Bone marrow (tissue), 2 donors: ENCODE measurements around the gene GPR146.
"Not testable (repeated sequence)": the region's sequence is repeated elsewhere in the genome, so short reads cannot be mapped to it uniquely, and the experiment has no call there.

Experiments
- DNase-seq, 2 donors: peaks; one replicate each; lab custom pipeline; 2025; lab: John Stamatoyannopoulos, UW

GPR146 gene

DNA sequence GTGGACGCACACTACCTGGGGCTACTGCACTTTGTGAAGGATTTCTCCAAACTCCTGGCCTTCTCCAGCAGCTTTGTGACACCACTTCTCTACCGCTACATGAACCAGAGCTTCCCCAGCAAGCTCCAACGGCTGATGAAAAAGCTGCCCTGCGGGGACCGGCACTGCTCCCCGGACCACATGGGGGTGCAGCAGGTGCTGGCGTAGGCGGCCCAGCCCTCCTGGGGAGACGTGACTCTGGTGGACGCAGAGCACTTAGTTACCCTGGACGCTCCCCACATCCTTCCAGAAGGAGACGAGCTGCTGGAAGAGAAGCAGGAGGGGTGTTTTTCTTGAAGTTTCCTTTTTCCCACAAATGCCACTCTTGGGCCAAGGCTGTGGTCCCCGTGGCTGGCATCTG lies 14.0 kb downstream of the GPR146 start:
- no peak for DNase-seq

DNA sequence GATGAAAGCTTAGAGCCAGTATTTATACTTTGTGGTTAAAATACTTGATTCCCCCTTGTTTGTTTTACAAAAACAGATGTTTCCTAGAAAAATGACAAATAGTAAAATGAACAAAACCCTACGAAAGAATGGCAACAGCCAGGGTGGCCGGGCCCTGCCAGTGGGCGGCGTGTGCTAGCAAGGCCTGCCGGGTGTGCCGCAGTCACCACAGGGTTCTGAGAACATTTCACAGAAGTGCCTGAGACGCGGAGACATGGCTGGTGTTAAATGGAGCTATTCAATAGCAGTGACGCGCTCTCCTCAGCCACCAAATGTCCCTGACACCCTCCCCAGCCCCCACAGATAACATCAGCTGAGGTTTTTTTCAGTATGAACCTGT lies 14.5 kb downstream of the GPR146 start:
- DNase-seq: no peak

DNA sequence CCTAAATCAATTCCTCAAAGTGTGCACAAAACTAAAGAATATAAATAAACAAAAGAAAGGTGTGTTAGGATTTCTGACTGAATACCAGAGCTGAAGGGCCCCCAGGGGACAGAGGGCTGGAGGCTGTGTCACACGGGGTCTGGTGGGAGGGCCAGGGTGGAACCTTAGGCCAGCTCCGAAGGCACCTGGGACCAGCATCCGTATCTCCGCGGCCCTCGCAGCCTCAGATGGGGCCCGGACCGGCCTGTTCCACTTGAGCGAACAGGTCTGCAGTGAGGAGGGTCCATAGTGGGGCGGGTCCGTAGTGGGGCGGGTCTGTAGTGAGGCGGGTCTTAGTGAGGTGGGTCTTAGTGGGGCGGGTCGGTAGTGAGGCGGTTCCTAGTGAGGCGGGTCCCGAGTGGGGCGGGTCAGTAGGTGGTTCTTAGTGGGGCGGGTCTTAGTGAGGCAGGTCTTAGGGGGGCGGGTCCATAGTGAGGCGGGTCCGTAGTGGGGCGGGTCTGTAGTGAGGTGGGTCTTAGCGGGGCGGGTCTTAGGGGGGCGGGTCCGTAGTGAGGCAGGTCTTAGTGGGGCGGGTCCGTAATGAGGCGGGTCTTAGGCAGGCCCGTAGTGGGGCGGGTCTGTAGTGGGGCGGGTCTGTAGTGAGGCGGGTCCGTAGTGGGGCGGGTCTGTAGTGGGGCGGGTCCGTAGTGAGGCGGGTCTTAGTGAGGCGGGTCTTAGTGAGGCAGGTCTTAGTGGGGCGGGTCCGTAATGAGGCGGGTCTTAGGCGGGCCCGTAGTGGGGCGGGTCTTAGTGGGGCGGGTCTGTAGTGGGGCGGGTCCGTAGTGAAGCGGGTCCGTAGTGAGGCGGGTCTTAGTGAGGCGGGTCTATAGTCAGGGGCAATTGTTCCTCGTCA lies 15.1 kb downstream of the GPR146 start:
- DNase-seq: no peak

DNA sequence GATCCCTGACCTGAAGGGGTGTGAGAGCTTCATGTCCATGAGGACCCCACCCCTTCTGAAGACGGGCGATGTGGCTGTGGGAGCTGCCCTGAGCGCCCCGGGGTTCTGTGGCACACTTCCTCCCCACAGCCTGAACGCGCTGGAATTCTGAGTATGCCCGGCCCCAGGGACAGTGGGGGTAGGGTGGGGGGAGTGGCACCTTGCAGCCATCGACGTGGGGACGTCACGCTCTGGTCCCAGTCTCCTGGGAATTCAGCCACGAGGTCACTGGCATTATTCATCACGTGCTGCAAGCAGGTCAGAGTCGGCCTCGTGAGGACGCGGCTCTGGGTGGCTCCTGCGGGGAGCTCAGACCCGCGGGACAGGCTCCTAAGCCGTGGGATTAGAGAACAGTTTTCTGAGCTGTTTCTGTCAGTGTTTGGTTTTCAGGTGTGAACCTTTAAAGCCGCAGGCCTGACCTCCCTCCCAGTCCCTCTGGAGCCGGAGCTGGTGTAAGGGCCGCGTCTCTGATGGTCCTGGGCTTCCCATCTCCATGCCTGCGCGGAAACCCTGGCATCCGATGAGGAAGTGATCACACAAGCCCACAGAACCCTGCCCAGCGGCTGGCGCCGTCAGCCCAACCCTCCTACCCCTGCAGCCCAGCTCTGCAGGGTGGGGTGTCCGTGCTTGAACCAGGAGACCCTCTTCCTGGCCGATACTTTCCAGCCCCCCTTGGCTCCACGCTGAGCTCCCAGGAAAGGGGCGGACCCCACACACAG lies 16.1 kb downstream of the GPR146 start:
- DNase-seq: peak in 1 of 2 donors; percentile 12

DNA sequence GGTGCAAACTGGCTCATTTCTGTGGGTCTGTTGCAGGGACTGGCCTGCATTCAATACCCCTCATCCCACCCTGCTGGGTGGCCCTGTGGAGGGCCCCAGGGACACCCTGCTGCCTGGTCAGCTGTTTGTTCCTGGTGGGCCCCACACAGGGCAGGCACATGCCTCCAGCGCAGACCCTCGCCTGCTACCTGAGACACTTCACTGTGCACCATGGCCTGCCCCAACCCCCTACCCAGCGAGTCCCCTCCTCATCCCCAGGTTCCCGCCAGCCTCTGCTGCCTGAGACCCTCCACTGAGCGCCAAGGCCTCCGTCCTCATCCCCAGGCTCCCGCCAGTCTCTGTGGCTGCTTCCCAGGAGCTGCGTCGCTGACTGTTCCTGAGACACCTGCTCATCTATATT lies 16.8 kb downstream of the GPR146 start:
- no peak for DNase-seq

DNA sequence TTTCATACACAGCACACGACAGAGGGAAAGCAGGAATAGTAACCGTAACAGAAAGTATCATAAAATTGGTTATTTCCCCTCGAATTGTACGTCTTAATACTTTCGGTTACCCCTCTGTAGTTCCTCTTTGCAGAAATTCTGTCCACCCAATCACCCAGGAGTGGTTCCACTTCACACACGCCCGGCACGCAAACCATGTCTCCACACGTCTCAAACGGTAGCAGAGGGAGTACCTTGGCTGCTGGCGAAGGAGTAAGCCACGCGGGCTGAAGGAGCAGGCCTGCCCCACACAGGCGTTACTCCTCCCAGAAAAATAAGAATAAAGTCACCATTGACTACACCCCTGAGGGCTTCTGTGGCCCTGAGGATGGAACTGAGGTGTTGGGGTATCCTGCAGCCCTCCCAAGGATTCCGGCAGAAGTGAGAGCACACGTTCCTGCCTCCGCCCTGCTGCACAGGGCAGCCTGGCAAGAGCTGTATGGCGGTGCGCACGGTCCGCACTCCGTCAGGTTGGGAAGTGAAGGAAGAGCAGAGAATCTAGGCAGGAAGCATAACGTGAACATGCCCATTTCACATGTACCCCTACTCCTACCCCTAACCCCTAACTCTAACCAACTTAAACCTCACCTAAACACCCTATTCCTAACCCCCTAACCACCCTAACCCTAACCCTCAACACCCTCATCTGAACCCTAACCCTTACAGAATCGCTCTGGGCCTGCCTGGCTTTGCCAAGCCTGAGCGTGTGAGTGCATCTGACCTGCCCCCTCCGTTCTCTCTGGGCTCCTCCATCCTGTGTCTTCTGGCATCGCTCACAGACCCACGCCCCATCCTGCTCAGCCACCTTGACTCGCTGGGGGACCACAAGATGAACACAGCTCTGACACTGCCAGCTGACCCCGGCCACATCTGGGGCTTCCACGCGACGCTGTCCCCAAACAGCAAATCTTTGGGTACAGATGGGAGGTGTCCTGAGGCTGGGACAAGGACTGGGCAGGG lies 18.2 kb downstream of the GPR146 start:
- peak; percentile 5 to 59 for DNase-seq

DNA sequence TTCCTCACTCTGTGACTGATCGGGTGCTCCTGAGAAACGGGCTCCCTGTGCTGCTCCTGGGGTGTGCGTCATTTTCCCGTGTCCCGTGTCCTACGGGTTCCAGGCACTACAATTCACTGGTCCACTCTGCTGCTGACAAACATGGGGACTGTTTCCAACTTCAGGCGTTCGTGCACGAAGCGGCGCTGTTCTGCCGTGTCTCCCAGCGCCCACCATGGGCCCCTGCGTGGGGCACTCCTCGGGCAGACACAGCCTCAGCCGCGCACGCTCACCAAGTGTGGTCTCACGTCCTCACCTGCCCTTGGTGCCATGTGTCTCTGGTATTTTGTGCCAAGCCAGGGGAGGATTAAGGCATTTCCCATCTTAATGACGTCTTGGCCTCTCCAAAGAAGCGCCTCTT lies 19.0 kb downstream of the GPR146 start:
- no peak for DNase-seq

DNA sequence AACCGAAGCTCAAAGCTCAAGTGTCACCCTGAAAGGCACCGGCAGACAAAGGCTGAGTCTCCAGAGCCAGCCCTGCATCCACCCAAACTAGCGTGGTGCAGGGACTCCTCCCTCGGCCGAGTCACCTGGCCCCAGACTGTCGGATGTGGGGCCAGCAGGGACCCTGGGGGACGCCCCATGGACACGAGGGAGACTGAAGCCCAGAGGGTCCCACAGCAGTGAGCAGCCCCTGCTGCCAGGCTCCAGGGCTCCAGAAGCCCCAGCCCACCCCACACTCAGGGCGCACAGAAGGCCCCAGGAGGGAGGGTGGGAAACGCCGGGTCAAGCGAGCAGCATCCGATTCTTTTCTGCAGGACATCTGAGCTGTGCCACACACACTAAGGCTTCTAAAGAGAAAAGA lies 20.2 kb downstream of the GPR146 start:
- DNase-seq: no peak

DNA sequence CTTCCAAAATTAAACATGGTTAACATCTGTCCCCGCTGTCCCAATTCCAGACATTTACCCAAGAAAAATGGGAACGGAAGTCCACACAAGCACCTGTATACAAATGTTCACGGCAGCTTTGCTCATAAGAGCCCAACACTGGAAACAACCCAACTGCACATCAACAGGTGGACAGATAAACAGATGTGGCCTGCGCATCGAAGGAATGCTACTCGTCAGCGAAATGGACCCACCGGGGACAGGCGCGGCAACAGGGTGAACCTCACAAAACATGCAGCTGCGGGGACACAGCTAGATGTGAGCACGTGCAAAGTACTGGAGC lies 20.9 kb downstream of the GPR146 start:
- no peak for DNase-seq

DNA sequence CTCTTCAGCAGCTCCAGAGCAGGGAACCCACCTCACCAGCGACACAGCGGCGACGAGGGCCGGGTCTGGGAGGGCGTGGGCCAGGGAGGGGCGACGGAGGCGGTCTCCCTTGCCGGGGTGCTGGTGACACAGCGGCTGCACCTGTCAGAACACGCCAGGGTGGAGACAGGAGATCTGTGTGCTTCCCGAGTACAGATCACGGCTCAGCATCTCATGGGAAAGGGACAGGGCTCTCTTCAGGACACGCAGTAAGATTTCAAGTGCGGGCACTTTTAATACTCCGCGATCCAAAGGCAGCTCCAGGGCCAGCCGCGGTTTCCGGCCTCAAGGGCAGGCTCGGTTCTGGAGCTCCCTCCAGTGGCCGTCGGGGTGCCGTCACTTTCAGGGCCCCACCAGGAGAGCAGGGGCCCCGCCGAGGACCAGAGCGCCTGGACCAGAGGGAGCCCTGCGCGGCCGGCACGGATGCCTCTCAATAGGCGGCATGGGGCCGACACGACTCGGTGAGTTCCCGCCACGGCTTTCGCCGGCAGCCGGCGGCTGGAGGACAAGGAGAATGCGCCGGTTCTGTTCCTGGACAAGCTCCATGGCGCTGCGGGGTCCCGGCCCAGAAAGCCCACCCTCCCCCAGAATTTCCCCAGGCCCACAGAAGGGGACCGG lies 21.4 kb downstream of the GPR146 start:
- DNase-seq: peak; percentile 59 to 67

DNA sequence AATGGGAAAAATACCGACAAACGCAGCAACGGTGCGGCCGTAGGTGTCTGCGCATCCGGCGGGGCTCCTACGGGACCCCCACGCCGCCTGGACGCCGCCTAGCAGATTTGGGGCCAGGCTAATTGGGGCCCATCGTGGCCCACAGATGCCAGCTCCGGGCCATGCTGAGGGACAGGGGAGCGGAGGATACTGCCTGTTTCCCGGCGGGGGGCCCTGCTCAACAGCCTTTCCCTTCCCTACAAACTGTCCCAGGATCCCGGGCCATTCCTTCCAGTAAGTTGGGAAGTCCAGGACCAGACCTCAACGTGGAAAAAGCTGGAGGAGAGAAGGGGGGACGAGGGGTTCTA lies 21.9 kb downstream of the GPR146 start:
- no peak for DNase-seq

DNA sequence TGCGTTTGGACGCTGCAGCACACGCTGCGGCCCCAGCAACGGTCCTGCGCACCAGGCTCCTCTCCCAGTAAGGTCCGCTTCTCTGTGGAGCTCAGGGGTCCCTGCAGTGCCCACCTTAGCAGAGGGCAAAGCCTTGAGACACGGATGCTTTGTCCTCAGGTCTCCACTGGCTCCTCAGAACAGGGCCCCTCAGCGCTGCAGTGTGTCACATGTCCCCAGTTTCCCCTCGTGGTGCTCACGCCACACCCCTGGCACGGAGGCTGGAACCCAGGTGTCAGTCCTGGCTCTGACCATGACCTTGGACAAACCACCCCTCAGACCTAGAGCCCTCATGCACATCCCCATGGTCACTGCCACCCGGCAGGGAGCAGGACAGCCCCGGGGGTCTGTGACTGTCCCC lies 23.7 kb downstream of the GPR146 start:
- DNase-seq: no peak

DNA sequence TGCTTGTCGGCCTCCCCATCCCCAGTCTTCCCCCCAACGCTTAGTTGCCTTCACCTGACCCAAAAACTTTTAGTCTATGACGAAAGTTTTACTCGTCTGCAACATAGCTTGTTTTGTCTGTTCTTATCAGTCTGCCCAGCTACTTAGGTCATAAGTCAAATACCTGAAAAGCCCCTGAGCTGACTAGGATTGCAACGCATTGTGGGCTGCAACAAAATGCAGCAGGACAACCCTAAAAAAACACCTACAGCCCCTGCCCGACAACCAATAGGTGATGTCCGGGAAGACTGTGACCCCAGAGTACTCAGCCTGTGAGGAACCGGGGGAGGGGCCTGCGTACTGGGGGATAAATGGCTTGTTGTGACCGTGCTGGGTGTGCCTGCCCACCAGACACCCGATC lies 24.3 kb downstream of the GPR146 start:
- no peak for DNase-seq

DNA sequence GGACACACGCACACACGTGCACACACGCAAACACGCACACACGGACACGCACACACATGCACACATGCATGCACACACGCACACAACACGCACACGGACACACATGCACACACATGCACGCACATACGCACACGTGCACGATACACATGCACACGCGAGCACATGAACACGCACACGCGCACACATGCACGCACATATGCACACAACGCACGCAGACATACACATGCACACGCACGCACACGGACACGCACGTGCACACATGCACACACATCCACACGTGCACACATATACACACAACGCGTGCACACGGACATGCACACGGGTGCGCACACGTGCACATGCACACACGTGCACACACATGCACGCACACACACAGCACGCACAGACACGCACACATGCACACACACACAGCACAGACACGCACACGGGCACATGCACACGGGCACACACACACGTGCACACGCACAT lies 26.2 kb downstream of the GPR146 start:
- no peak for DNase-seq

DNA sequence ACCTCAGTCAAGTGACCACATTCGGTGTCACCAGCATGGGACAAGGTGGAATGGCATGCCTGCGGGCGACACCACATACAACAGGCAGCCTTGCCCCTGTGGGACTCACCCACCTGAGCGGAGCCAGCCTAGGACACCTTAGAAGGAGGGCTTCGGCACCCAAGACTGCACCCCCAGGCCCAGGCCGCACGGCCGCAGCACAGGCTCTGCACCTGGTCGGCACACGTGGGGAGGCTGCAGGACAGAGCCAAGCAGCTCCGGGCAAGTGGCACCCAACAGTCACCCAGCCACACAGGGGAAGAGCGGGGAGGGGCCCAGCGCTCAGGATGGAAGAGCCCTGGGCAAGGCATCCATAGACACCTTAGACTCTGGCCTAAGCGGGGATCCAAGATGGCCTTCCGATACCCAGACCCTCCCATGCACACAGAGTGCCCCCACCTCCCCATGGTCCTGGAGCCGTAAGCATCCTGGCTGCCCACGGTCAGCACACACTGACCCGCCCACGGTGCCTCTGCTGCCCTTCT lies 27.4 kb downstream of the GPR146 start:
- no peak for DNase-seq

DNA sequence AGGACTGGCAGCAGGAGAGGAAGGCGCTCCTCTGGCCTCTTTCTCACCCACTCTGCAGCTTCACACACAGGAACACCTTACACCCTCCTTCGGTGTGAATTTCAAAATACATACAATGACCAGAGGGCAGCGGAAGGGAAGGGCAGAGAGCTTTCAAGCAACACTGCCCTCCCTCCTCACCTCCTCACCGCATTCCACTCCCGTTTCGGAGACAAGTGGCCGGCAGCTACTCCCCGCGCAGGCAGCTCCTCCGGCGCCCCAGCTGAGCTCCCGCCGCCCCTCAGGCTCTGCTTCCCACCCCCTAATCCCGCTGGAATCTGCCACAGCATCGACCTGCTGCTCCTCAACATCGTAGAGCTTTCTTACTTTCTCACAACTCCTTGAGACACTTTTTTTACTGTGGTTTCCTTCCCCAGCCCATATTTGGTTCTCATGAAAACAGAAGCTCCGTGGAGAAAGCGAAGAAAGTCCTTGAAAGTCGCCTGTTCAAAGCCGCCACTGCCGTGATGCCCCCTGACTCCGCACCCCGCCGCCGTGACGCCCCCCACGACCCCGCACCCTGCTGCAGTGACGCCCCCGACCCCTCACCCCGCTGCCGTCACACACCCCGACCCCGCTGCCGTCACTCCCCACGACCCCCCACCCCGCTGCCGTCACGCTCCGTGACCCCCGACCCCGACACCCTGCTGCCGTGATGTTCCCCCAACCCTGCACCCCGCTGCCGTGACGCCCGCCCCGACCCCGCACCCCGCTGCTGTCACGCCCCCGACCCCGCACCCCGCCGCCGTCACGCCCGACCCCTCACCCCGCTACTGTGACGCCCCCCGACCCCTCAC lies 29.0 kb downstream of the GPR146 start:
- no peak for DNase-seq

DNA sequence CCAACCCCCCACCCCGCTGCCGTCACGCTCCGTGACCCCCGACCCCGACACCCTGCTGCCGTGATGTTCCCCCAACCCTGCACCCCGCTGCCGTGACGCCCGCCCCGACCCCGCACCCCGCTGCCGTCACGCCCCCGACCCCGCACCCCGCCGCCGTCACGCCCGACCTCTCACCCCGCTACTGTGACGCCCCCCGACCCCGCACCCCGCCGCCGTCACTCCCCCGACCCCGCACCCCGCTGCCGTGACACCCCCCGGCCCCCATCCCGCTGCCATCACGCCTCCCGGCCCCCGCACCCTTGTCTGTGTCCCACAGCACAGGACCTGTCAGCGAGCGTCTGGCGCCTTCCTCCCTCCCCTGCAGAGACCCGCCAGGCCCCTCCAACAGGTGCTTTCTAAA lies 29.7 kb downstream of the GPR146 start:
- not testable (repeated sequence) for DNase-seq

DNA sequence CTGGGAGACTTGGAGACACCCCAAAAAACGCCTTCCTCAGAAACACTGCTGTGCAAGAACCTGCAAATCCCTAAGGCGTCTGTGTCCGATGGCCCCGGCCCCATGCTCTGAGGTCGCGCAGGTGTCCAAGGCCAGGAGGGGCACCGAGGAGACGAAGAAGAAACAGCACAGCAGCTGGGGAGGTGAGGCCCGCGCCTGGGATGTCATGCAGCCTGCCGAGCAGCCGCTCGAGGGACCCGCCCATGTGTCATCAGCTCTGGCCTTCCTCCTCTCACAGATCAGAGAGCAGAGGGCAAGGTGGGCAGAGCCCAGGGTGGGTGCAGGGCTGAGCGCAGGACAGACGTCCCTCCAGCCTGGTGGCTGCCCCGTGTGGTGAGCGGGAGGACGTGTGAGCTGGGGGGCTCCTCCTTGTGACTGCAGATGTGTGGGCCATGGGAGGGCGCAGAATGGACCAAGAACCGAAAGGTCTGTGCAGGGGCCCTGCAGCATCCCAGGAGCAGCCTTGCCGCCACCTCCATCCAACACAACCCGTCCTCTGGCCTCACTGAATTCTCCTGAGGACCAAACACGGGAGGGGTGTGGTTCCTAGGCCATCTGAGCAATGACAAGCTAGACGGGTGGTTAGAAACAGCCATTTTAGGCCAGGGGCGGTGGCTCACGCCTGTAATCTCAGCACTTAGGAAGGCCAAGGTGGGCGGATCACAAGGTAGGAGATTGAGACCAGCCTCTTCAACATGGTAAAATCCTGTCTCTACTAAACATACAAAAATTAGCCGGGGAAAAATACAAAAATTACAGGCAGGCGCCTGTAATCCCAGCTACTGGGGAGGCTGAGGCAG lies 30.5 kb downstream of the GPR146 start:
- DNase-seq: no peak

DNA sequence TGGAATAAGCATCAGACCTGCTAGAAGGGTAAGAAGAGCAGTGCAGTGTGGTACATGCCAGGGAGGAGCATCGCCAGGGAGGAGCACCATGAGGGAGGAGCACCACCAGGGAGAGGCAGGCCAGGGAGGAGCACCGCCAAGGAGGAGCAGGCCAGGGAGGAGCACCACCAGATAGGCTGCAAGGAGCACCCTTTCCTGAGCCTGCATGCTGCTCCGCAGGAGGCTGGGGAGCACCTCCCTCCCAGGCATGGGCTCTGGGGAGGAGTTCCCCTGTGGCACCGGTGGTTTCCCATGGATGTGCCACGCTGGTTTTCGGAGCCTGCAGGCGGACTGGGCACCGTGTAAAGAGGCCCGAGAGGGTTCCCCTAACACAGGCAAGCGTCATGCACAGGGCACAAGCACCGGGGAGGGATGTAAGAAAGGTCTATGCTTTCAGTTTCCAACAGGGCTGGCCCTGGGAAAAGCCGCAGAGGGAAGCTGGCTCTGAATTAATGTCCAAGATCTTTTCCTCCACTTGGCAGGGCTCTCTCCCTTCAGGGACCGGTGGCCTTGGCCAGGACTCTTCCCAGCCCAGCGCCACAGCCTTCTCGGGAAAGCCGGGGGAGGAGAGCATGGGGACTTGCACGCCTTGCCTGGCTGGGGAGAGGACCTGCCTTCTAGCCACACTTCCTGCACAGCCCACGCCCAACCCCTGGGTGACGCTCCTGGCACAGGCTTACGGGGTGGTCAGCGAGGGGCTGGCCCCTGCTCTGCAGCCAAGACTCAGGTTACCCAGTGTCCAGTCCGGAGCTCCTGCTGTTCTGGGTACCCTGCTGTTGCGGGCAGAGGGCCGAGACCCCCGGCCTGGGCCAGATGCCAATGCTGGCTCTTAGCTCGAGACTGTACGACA lies 32.1 kb downstream of the GPR146 start:
- DNase-seq: no peak
